PC-3 (cell line): ENCODE data around the gene ATXN1L. TPM values are rescaled to one million over a fixed set of nuclear protein-coding genes. Genes with fewer than 3 reads are reported as not detected.

Experiments used
- total RNA-seq: library from RNA; depleted of rRNA; stranded (reverse); fragments of >200 nt; gene quantifications from 2 replicates; pipeline ENCODE4 v1.2.3, GENCODE V29; 2014; rRNA removed

Gene ATXN1L
- total RNA-seq, 1 experiment from 2014 or later, result 8.5 TPM

Other genes with a start within 250 kb of the ATXN1L start
- gene MARVELD3, start 219.8 kb upstream of the ATXN1L start, total RNA-seq, result 7.4 and 14.6 TPM in 2 replicates
- gene PHLPP2, start 121.3 kb upstream of the ATXN1L start, total RNA-seq, result 4.4 and 5.0 TPM in 2 replicates
- gene AP1G1, start 37.1 kb upstream of the ATXN1L start, total RNA-seq, result 51.1 and 51.2 TPM in 2 replicates
- 4.7 and 5.4 TPM in 2 replicates for gene ZNF821, start 38.2 kb downstream of the ATXN1L start, total RNA-seq
- gene IST1, start 49.6 kb downstream of the ATXN1L start, total RNA-seq, result 75.2 and 86.4 TPM in 2 replicates
- gene PKD1L3, start 154.4 kb downstream of the ATXN1L start, total RNA-seq, result not detected in 2 replicates
- gene DHODH, start 162.8 kb downstream of the ATXN1L start, total RNA-seq, result 10.6 and 11.1 TPM in 2 replicates
- gene HP, start 208.5 kb downstream of the ATXN1L start, total RNA-seq, result not detected in 2 replicates
- not detected in 2 replicates for gene HPR, start 217.2 kb downstream of the ATXN1L start, total RNA-seq
- gene TXNL4B, start 247.6 kb downstream of the ATXN1L start, total RNA-seq, result 7.9 and 9.6 TPM in 2 replicates
- 61.2 and 78.6 TPM in 2 replicates for gene DHX38, start 247.9 kb downstream of the ATXN1L start, total RNA-seq